ENCODE data around the gene NME5.
A peak's percentile ranks its signal among the peaks of the same experiment; 100 is the strongest.

DNA sequence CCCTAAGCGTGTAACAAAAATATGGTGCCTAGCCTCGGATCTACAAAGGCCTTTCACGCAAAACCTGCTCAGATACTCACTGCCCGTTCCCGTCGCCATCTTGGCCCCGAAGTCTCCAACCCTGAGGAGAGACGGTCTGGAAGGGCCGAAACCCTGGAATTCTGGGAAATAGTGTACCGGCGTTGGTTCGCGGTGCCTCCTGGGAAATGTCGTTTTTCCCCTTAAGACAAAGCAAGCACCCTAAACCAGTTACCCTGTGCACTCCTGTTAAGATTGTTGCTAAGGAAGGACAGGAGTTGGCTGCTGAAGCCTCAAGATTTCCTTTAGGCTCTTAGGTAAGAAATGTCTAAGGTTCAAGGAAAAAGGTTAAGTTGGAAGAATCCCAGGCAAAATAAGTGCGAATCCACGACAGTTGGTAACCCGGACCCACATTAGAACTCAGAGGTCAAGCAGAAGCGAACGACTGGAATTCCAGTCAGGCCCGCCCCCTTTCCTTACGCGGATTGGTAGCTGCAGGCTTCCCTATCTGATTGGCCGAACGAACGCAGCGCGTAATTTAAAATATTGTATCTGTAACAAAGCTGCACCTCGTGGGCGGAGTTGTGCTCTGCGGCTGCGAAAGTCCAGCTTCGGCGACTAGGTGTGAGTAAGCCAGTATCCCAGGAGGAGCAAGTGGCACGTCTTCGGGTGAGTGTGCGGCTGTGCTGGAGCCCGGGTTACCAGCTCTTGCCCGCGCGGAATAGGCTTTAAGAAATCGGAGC is 39.5 kb upstream of the NME5 start, which contains the start of the genes BRD8 and KIF20A:
- TF ChIP-seq, protein P1, sequence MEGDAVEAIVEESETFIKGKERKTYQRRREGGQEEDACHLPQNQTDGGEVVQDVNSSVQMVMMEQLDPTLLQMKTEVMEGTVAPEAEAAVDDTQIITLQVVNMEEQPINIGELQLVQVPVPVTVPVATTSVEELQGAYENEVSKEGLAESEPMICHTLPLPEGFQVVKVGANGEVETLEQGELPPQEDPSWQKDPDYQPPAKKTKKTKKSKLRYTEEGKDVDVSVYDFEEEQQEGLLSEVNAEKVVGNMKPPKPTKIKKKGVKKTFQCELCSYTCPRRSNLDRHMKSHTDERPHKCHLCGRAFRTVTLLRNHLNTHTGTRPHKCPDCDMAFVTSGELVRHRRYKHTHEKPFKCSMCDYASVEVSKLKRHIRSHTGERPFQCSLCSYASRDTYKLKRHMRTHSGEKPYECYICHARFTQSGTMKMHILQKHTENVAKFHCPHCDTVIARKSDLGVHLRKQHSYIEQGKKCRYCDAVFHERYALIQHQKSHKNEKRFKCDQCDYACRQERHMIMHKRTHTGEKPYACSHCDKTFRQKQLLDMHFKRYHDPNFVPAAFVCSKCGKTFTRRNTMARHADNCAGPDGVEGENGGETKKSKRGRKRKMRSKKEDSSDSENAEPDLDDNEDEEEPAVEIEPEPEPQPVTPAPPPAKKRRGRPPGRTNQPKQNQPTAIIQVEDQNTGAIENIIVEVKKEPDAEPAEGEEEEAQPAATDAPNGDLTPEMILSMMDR (IDR thresholded peaks at IDR 0.05; ENCODE audit: low read depth, low read length, missing input control), result no peak
- TF ChIP-seq TAF1 (conservative IDR thresholded peaks at IDR 0.05) (no peak), YY1 (IDR thresholded peaks at IDR 0.05) (peak; percentile 98)
- TF ChIP-seq, protein P2, sequence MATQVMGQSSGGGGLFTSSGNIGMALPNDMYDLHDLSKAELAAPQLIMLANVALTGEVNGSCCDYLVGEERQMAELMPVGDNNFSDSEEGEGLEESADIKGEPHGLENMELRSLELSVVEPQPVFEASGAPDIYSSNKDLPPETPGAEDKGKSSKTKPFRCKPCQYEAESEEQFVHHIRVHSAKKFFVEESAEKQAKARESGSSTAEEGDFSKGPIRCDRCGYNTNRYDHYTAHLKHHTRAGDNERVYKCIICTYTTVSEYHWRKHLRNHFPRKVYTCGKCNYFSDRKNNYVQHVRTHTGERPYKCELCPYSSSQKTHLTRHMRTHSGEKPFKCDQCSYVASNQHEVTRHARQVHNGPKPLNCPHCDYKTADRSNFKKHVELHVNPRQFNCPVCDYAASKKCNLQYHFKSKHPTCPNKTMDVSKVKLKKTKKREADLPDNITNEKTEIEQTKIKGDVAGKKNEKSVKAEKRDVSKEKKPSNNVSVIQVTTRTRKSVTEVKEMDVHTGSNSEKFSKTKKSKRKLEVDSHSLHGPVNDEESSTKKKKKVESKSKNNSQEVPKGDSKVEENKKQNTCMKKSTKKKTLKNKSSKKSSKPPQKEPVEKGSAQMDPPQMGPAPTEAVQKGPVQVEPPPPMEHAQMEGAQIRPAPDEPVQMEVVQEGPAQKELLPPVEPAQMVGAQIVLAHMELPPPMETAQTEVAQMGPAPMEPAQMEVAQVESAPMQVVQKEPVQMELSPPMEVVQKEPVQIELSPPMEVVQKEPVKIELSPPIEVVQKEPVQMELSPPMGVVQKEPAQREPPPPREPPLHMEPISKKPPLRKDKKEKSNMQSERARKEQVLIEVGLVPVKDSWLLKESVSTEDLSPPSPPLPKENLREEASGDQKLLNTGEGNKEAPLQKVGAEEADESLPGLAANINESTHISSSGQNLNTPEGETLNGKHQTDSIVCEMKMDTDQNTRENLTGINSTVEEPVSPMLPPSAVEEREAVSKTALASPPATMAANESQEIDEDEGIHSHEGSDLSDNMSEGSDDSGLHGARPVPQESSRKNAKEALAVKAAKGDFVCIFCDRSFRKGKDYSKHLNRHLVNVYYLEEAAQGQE (IDR thresholded peaks at IDR 0.05), result peak; percentile 41

All from liver (tissue), 3 donors.